SK-N-SH treated with all-trans-retinoic acid at 6 μM for 48 hours (cell line): ENCODE results near the gene SNX32.

Source experiments
- ATAC-seq: fragments of 200-7000 bp; cut with Tn5 transposase; 3 replicates; pipeline ENCODE4 v1.9.1; 2020; ENCODE audit warnings: mild to moderate bottlenecking, moderate library complexity
- ARNTL ChIP-seq: fragments of 450-650 bp; formaldehyde crosslinking; IDR thresholded peaks from 2 replicates; pipeline ENCODE4 v1.5.0; 2020; ENCODE audit warnings: low read depth, mild to moderate bottlenecking, moderate library complexity, borderline replicate concordance
- BACH2 ChIP-seq: fragments of 250-450 bp; sonication (Bioruptor Pico); IDR thresholded peaks from 2 replicates; pipeline ENCODE4 v1.9.0; 2021; ENCODE audit warnings: mild to moderate bottlenecking, borderline replicate concordance
- CREB5 ChIP-seq: fragments of 250-450 bp; sonication (Bioruptor Pico); IDR thresholded peaks from 2 replicates; pipeline ENCODE4 v1.5.1; 2020; ENCODE audit warnings: low read depth, mild to moderate bottlenecking, moderate library complexity
- CSDC2 ChIP-seq: fragments of 250-450 bp; sonication (Bioruptor Pico); IDR thresholded peaks from 2 replicates; pipeline ENCODE4 v1.5.0; 2020; ENCODE audit warnings: mild to moderate bottlenecking, moderate library complexity
- CSRNP3 ChIP-seq: fragments of 250-450 bp; sonication (Bioruptor Pico); IDR thresholded peaks from 2 replicates; pipeline ENCODE4 v1.5.1; 2021; ENCODE audit warnings: mild to moderate bottlenecking, moderate library complexity
- ESRRG ChIP-seq: fragments of 250-450 bp; sonication (Bioruptor Pico); IDR thresholded peaks from 2 replicates; pipeline ENCODE4 v1.6.1; 2021; ENCODE audit warnings: mild to moderate bottlenecking
- GLIS3 ChIP-seq: fragments of 250-450 bp; sonication (Bioruptor Pico); IDR thresholded peaks from 2 replicates; pipeline ENCODE4 v1.5.0; 2020; ENCODE audit warnings: mild to moderate bottlenecking, moderate library complexity
- ISL1 ChIP-seq: fragments of 250-450 bp; sonication (Bioruptor Pico); IDR thresholded peaks from 2 replicates; pipeline ENCODE4 v2.1.2; 2022; ENCODE audit warnings: mild to moderate bottlenecking, moderate library complexity
- OSR1 ChIP-seq: fragments of 250-450 bp; sonication (Bioruptor Pico); IDR thresholded peaks from 2 replicates; pipeline ENCODE4 v1.8.0; 2022; ENCODE audit warnings: moderate library complexity, mild to moderate bottlenecking, inconsistent platforms
- PATZ1 ChIP-seq: fragments of 250-450 bp; sonication (Bioruptor Pico); IDR thresholded peaks from 2 replicates; pipeline ENCODE4 v1.8.0; 2020; ENCODE audit warnings: mild to moderate bottlenecking, moderate library complexity, borderline replicate concordance
- POU6F1 ChIP-seq: fragments of 250-450 bp; sonication (Bioruptor Pico); IDR thresholded peaks from 2 replicates; pipeline ENCODE4 v1.8.0; 2021; ENCODE audit warnings: low read depth, mild to moderate bottlenecking, moderate library complexity, borderline replicate concordance
- PPARA ChIP-seq: fragments of 250-450 bp; sonication (Bioruptor Pico); IDR thresholded peaks from 2 replicates; pipeline ENCODE4 v1.5.0; 2020; ENCODE audit warnings: mild to moderate bottlenecking, borderline replicate concordance
- RARB ChIP-seq: fragments of 250-450 bp; sonication (Bioruptor Pico); IDR thresholded peaks from 2 replicates; pipeline ENCODE4 v1.8.0; 2021; ENCODE audit warnings: mild to moderate bottlenecking, moderate library complexity
- SNAI2 ChIP-seq: fragments of 250-450 bp; sonication (Bioruptor Pico); IDR thresholded peaks from 2 replicates; pipeline ENCODE4 v1.5.0; 2020; ENCODE audit warnings: mild to moderate bottlenecking, moderate library complexity
- TCF4 ChIP-seq: fragments of 250-450 bp; sonication (Bioruptor Pico); IDR thresholded peaks from 2 replicates; pipeline ENCODE4 v1.8.0; 2021; ENCODE audit warnings: mild to moderate bottlenecking, moderate library complexity, borderline replicate concordance
- TOX ChIP-seq: fragments of 250-450 bp; sonication (Bioruptor Pico); IDR thresholded peaks from 2 replicates; pipeline ENCODE4 v1.8.0; 2021; ENCODE audit warnings: mild to moderate bottlenecking, moderate library complexity, borderline replicate concordance
- TSHZ2 ChIP-seq: fragments of 250-450 bp; sonication (Bioruptor Pico); IDR thresholded peaks from 2 replicates; pipeline ENCODE4 v1.5.0; 2020; ENCODE audit warnings: mild to moderate bottlenecking, moderate library complexity
- ZC3H10 ChIP-seq: fragments of 250-450 bp; sonication (Bioruptor Pico); IDR thresholded peaks from 2 replicates; pipeline ENCODE4 v1.5.1; 2021; ENCODE audit warnings: mild to moderate bottlenecking, moderate library complexity
- ZFP3 ChIP-seq: fragments of 250-450 bp; sonication (Bioruptor Pico); IDR thresholded peaks from 2 replicates; pipeline ENCODE4 v1.5.0; 2020; ENCODE audit warnings: mild to moderate bottlenecking, moderate library complexity
- ZNF565 ChIP-seq: fragments of 450-650 bp; formaldehyde crosslinking; conservative IDR thresholded peaks from 2 replicates; pipeline ENCODE4 v1.5.0; 2020; ENCODE audit warnings: low read depth, mild to moderate bottlenecking, moderate library complexity
- ZNF70 ChIP-seq: fragments of 450-650 bp; formaldehyde crosslinking; IDR thresholded peaks from 2 replicates; pipeline ENCODE4 v1.5.0; 2020; ENCODE audit warnings: mild to moderate bottlenecking, moderate library complexity
- ZNF8 ChIP-seq: fragments of 450-650 bp; formaldehyde crosslinking; IDR thresholded peaks from 2 replicates; pipeline ENCODE4 v1.5.0; 2020; ENCODE audit warnings: mild to moderate bottlenecking, moderate library complexity

The SNX32 gene

GRCh38 chr11:65851811-65852507 lies 18.2 kb downstream of the SNX32 start:
- peak; percentile 1; the same call in 2 of the 3 replicates for ATAC-seq
- TF ChIP-seq ZNF8 (0 out of 2 replicates have a peak, but pooled peaks have one; percentile 29), RARB (CRISPR knock-in tag) (peak; percentile 19; the same call in 1 of the 2 replicates), TOX (CRISPR knock-in tag) (peak; percentile 45; the same call in 1 of the 2 replicates), SNAI2 (CRISPR knock-in tag) (no peak), ZC3H10 (CRISPR knock-in tag) (peak; percentile 45), ZNF70 (CRISPR knock-in tag) (no peak), PATZ1 (CRISPR knock-in tag) (peak; percentile 57), GLIS3 (CRISPR knock-in tag) (peak; percentile 25; the same call in 1 of the 2 replicates)
- TF ChIP-seq, all 23 proteins: peak for 6

- peak; percentile 0; the same call in 1 of the 3 replicates for ATAC-seq
- TF ChIP-seq ZFP3 (CRISPR knock-in tag) (no peak), RARB (CRISPR knock-in tag) (no peak), ZC3H10 (CRISPR knock-in tag) (0 out of 2 replicates have a peak, but pooled peaks have one; percentile 22), ARNTL (CRISPR knock-in tag) (no peak), ISL1 (no peak), BACH2 (no peak), OSR1 (CRISPR knock-in tag) (no peak), ZNF70 (CRISPR knock-in tag) (no peak)
Measured at GRCh38 chr11:65852508-65853245, 18.9 kb downstream of the SNX32 start.

GRCh38 chr11:65853246-65853979 lies 19.6 kb downstream of the SNX32 start:
- ATAC-seq, result no peak
- no peak for TF ChIP-seq SNAI2 (CRISPR knock-in tag)
- TF ChIP-seq TCF4 (CRISPR knock-in tag), result no peak
- no peak for TF ChIP-seq ZNF565
- no peak for TF ChIP-seq ARNTL (CRISPR knock-in tag)
- no peak for TF ChIP-seq ZNF8
- no peak for TF ChIP-seq CREB5
- no peak for TF ChIP-seq PATZ1 (CRISPR knock-in tag)
- no peak for TF ChIP-seq POU6F1 (CRISPR knock-in tag)
- TF ChIP-seq BACH2, result no peak
- no peak for TF ChIP-seq PPARA (CRISPR knock-in tag)
- TF ChIP-seq OSR1 (CRISPR knock-in tag), result no peak
- TF ChIP-seq RARB (CRISPR knock-in tag), result no peak
- TF ChIP-seq GLIS3 (CRISPR knock-in tag), result no peak
- no peak for TF ChIP-seq ESRRG (CRISPR knock-in tag)
- no peak for TF ChIP-seq TSHZ2 (CRISPR knock-in tag)
- TF ChIP-seq CSRNP3, result no peak
- TF ChIP-seq CSDC2 (CRISPR knock-in tag), result no peak
- no peak for TF ChIP-seq ZNF70 (CRISPR knock-in tag)
- no peak for TF ChIP-seq ZC3H10 (CRISPR knock-in tag)
- TF ChIP-seq, all 23 proteins: peak for 0
